GM12878 (cell line): ENCODE data around the gene PILRB. TPM values are rescaled to one million over a fixed set of nuclear protein-coding genes. Genes with fewer than 3 reads are reported as not detected.

Experiments used
- ATAC-seq: fragments of 200-7000 bp; cut with Tn5 transposase; 3 replicates; pipeline ENCODE4 v1.9.1; 2020; ENCODE audit warnings: mild to moderate bottlenecking, moderate library complexity
- BruUV-seq: library from RNA; stranded (reverse); fragments of 400-500 nt; replicated peaks from 2 replicates; lab custom pipeline; 2021; lab: Mats Ljungman, UMichigan
- CTCF ChIA-PET: fragments of 300-600 bp; sonication (Branson Sonifier 250); formaldehyde crosslinking; extraction: SDS; loops from one replicate; lab custom pipeline; 2021; ENCODE audit warnings: inconsistent platforms; lab: Yijun Ruan, JAX
- POLR2A ChIA-PET: fragments of 350-600 bp; formaldehyde crosslinking; extraction: SDS; loops from one replicate; lab custom pipeline; 2021; ENCODE audit warnings: inconsistent platforms; lab: Charles Lee
- RAD21 ChIA-PET: fragments of 300-600 bp; sonication (Branson Sonifier 250); formaldehyde crosslinking; loops from one replicate; lab custom pipeline; 2023; ENCODE audit warnings: antibody characterized with exemption; ENCODE audit not compliant: unreplicated experiment; lab: Charles Lee
- SMC1A ChIA-PET: fragments of 300-600 bp; sonication (Branson Sonifier 250); formaldehyde crosslinking; loops from one replicate; lab custom pipeline; 2023; ENCODE audit not compliant: unreplicated experiment, uncharacterized antibody; lab: Charles Lee
- DNase-seq: peaks from one replicate; pipeline ENCODE4 v3.0.0-alpha.2; 2011; ENCODE audit warnings: low read depth, low spot score
- FAIRE-seq: peaks from 3 replicates; lab custom pipeline; 2011; peaks lifted over from hg19 to GRCh38; lab: Jason Lieb, UNC
- H2AFZ ChIP-seq: 2 replicates; pipeline ENCODE4 v1.6.0; 2011; ENCODE audit warnings: low read depth, low read length, control low read depth; ENCODE audit not compliant: control insufficient read depth
- H3K27ac ChIP-seq: 2 replicates; pipeline ENCODE4 v1.5.1; 2011; ENCODE audit warnings: control low read depth; ENCODE audit not compliant: control insufficient read depth, insufficient read depth
- H3K27me3 ChIP-seq, 2 experiments: replicated peaks in 1 of 2; 2 replicates each; pipeline versions ENCODE4 v1.6.0 to v1.6.1; 2011; ENCODE audit warnings: low read length in 1 of 2; ENCODE audit not compliant: control insufficient read depth in 2 of 2, insufficient read depth in 2 of 2
- H3K36me3 ChIP-seq, 2 experiments: 2 replicates each; pipeline ENCODE4 v1.5.1; 2011; ENCODE audit warnings: low read length in 1 of 2; ENCODE audit not compliant: control insufficient read depth in 2 of 2, insufficient read depth in 2 of 2
- H3K4me1 ChIP-seq: 2 replicates; pipeline ENCODE4 v1.6.1; 2011; ENCODE audit warnings: mild to moderate bottlenecking, low read length, moderate library complexity, mixed read lengths; ENCODE audit not compliant: control insufficient read depth, insufficient read depth
- H3K4me2 ChIP-seq: 2 replicates; pipeline ENCODE4 v1.6.0; 2011; ENCODE audit warnings: control low read depth; ENCODE audit not compliant: control insufficient read depth, insufficient read depth
- H3K4me3 ChIP-seq: fragments of 200-600 bp; sonication (generic); 2 replicates; pipeline ENCODE4 v1.5.1; 2016
- H3K79me2 ChIP-seq: 2 replicates; pipeline ENCODE4 v1.6.0; 2011; ENCODE audit warnings: low read length; ENCODE audit not compliant: control insufficient read depth, insufficient read depth
- H3K9ac ChIP-seq: 2 replicates; pipeline ENCODE4 v1.8.0; 2011; ENCODE audit warnings: low read length, control low read depth, mixed read lengths; ENCODE audit not compliant: control insufficient read depth, insufficient read depth
- H3K9me3 ChIP-seq: replicated peaks from 3 replicates; pipeline ENCODE4 v1.5.1; 2011; ENCODE audit warnings: mild to moderate bottlenecking, low read length; ENCODE audit not compliant: control insufficient read depth, insufficient read depth
- H4K20me1 ChIP-seq: 2 replicates; pipeline ENCODE4 v1.6.0; 2011; ENCODE audit not compliant: control insufficient read depth, insufficient read depth
- ATF7 ChIP-seq: fragments of 450-650 bp; IDR thresholded peaks from 2 replicates; pipeline ENCODE4 v1.6.1; 2016; ENCODE audit warnings: low read depth, mild to moderate bottlenecking
- BCL11A ChIP-seq: IDR thresholded peaks from 2 replicates; pipeline ENCODE4 v1.6.1; 2011; ENCODE audit warnings: low read depth, low read length
- CBFB ChIP-seq: IDR thresholded peaks from 2 replicates; pipeline ENCODE4 v1.6.1; 2016; ENCODE audit warnings: antibody characterized with exemption, low read depth
- HDGF ChIP-seq: fragments of 450-650 bp; IDR thresholded peaks from 2 replicates; pipeline ENCODE4 v1.6.1; 2016; ENCODE audit warnings: antibody characterized with exemption
- HSF1 ChIP-seq: fragments of 150-350 bp; IDR thresholded peaks from 2 replicates; pipeline ENCODE4 v1.6.1; 2014; ENCODE audit warnings: mild to moderate bottlenecking, low read depth, low read length
- IRF3 ChIP-seq: fragments of 450-650 bp; IDR thresholded peaks from 2 replicates; pipeline ENCODE4 v1.6.1; 2014; ENCODE audit warnings: mild to moderate bottlenecking
- JUNB ChIP-seq: IDR thresholded peaks from 2 replicates; pipeline ENCODE4 v1.6.1; 2016; ENCODE audit warnings: antibody characterized with exemption, mild to moderate bottlenecking
- KLF5 ChIP-seq: fragments of 450-650 bp; IDR thresholded peaks from 2 replicates; pipeline ENCODE4 v1.6.1; 2014; ENCODE audit warnings: mild to moderate bottlenecking; ENCODE audit not compliant: partially characterized antibody
- MXI1 ChIP-seq: fragments of 150-350 bp; IDR thresholded peaks from 2 replicates; pipeline ENCODE4 v1.6.1; 2011; ENCODE audit warnings: low read depth, mild to moderate bottlenecking, inconsistent platforms, low read length, improper control_type of control experiment
- NR2F1 ChIP-seq: fragments of 450-650 bp; conservative IDR thresholded peaks from 2 replicates; pipeline ENCODE4 v1.6.1; 2017; ENCODE audit warnings: mild to moderate bottlenecking
- PML ChIP-seq: IDR thresholded peaks from 2 replicates; pipeline ENCODE4 v1.6.1; 2012; ENCODE audit warnings: low read length, inconsistent platforms
- SMC3 ChIP-seq: IDR thresholded peaks from 2 replicates; pipeline ENCODE4 v1.6.1; 2011; ENCODE audit warnings: low read length, improper control_type of control experiment, borderline replicate concordance
- SPI1 ChIP-seq: IDR thresholded peaks from 2 replicates; pipeline ENCODE4 v1.6.1; 2011; ENCODE audit warnings: low read depth, mild to moderate bottlenecking, low read length, moderate library complexity, borderline replicate concordance; ENCODE audit not compliant: insufficient read depth
- SUPT20H ChIP-seq: IDR thresholded peaks from 2 replicates; pipeline ENCODE4 v1.6.1; 2011; ENCODE audit warnings: low read depth, mild to moderate bottlenecking, low read length, moderate library complexity, borderline replicate concordance; ENCODE audit not compliant: control insufficient read depth
- TCF12 ChIP-seq: IDR thresholded peaks from 2 replicates; pipeline ENCODE4 v1.6.1; 2011; ENCODE audit warnings: low read depth, mild to moderate bottlenecking, low read length
- TCF7 ChIP-seq: IDR thresholded peaks from 2 replicates; pipeline ENCODE4 v1.6.1; 2014; ENCODE audit warnings: antibody characterized with exemption, borderline replicate concordance
- WGBS: methylation state at CpG from one replicate; pipeline ENCODE4 v1.1.6; 2016; ENCODE audit warnings: low lambda C conversion rate; ENCODE audit not compliant: insufficient replicate concordance, insufficient coverage; ENCODE audit errors: missing lambda C conversion rate; 5-methylcytosine and 5-hydroxymethylcytosine counted together
- in situ Hi-C: fragments of 300-500 bp; cut with MboI; formaldehyde crosslinking; loops from 9 replicates; pipeline ENCODE4 v1.14.3; 2018; ENCODE audit warnings: mixed read lengths
- intact Hi-C: fragments of 100-400 bp; cut with micrococcal nuclease; formaldehyde crosslinking; loops from one replicate; pipeline ENCODE4 v1.14.2; 2022; ENCODE audit not compliant: unreplicated experiment
- polyA plus RNA-seq, 11 experiments: library from polyadenylated mRNA; depleted of rRNA in 4 of 11; unstranded in 6 of 11; stranded (reverse) in 5 of 11; fragments of >200 nt; fragmentation: Nextera tagmentation in 4 of 11; fragmentation: Illumina TruSeq in 1 of 11; extraction: Ambion mirVana in 4 of 11; extraction: Trizol in 1 of 11; gene quantifications; 1 replicate in 1 of 11; 2 replicates in 10 of 11; pipeline versions ENCODE4 v1.2.1 to v1.2.3, GENCODE V29; 2011 to 2016; ENCODE audit warnings: inconsistent platforms in 2 of 11, missing spikeins in 2 of 11, low read depth in 1 of 11
- total RNA-seq, 4 experiments: library from RNA; depleted of rRNA in 3 of 4; stranded (reverse); fragments of >200 nt in 3 of 4; fragmentation: Illumina TruSeq in 1 of 4; extraction: Trizol in 1 of 4; gene quantifications; 2 replicates each; pipeline versions ENCODE4 v1.2.1 to v1.2.3, GENCODE V29; 2013 to 2021

Gene PILRB
- total and polyA plus RNA-seq, 10 of the 15 experiments (the other 5 are each of a cell fraction or from before 2014, with no cell fraction given), result 2.6 to 50.3 (median 22.0) TPM

GRCh38 chr7:100401811-100402210 is 43.9 kb downstream of the PILRB start:
- DNase-seq (no peak), FAIRE-seq (no peak), ATAC-seq (no peak)
- Histone ChIP-seq H3K4me2 (no peak overlapping the region), H3K27ac (no peak overlapping the region), H2AFZ (no peak overlapping the region), H3K9ac (no peak overlapping the region), H3K4me1 (peaks cover 10% of the 10 kb centered on the region), H3K27me3 (no peaks in the 10 kb centered on the region), H3K4me3 (no peak overlapping the region), H3K36me3 (no peaks in the 10 kb centered on the region), H3K79me2 (no peaks in the 10 kb centered on the region), H3K9me3 (no peaks in the 10 kb centered on the region), H4K20me1 (no peaks in the 10 kb centered on the region)
- RAD21 ChIA-PET, result interaction anchor here (3.8 kb wide), 1 partner anchor 27 kb away, joined by 16 read pairs; no protein-coding TSS in a partner anchor
- TF ChIP-seq JUNB, result no peak
- no peak for TF ChIP-seq HSF1
- no peak for TF ChIP-seq PML
- no peak for TF ChIP-seq TCF7
- TF ChIP-seq SUPT20H, result no peak
- TF ChIP-seq BCL11A, result no peak
- TF ChIP-seq MXI1, result no peak
- TF ChIP-seq NR2F1, result no peak
- TF ChIP-seq KLF5, result no peak
- TF ChIP-seq TCF12, result no peak
- no peak for TF ChIP-seq HDGF
- no peak for TF ChIP-seq CBFB
- no peak for TF ChIP-seq ATF7
- no peak for TF ChIP-seq SPI1
- no peak for TF ChIP-seq SMC3
- no peak for TF ChIP-seq IRF3
- intact Hi-C loops, result no loop called here
- no TSS peak for BruUV-seq
- SMC1A ChIA-PET, result interaction anchor here (0.9 to 1.4 kb wide), 6 partner anchors 13 to 269 kb away, joined by 3 to 4 read pairs (median 4); no protein-coding TSS in a partner anchor
- CTCF ChIA-PET, result interaction anchor here (1.8 kb wide), 1 partner anchor 14 kb away, joined by 5 read pairs; no protein-coding TSS in a partner anchor
- in situ Hi-C loops, result no loop called here
- POLR2A ChIA-PET, result interaction anchor here (1.4 to 2.2 kb wide), 2 partner anchors 24 to 27 kb away, joined by 4 to 6 read pairs; no protein-coding TSS in a partner anchor
- 76% methylated on average over 5 of the region's 5 CpGs for WGBS
